OCI-LY7 (cell line): ENCODE results near the gene AFMID.

ENCODE experiments used
- EZH2phosphoT487 ChIP-seq: fragments of 200-600 bp; sonication (generic); IDR thresholded peaks from 2 replicates; pipeline ENCODE4 v1.6.1; 2018; ENCODE audit warnings: low read depth, borderline replicate concordance, mild to moderate bottlenecking, mixed run types, antibody characterized with exemption, low read length, moderate library complexity, mixed read lengths
- TF ChIP-seq, protein P1 (sequence below): fragments of 200-600 bp; sonication (generic); conservative IDR thresholded peaks from 2 replicates; pipeline ENCODE4 v1.5.1; 2014; ENCODE audit warnings: mild to moderate bottlenecking, antibody characterized with exemption, low read length, moderate library complexity, mixed read lengths

DNA sequence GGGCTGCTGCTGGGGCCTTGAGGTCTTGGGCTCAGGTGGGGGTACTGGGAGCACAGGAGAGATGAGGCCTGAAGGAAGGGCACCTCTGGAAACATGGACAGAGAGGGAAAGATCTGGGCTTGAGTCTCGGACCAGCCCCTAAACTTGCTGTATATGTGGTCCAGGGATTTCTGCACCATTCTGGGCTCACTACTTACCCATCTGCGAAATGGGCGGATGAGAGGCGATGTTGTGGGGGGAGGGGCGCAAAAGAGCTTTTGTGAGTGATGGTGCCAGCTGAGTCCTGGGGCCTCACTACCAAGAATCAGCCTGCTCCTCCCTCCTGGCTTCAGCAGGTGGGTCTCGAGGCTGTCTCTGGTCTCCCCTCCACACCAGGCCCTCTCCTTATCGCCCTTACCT is 40.7 kb upstream of the AFMID start:
- TF ChIP-seq, protein P1, sequence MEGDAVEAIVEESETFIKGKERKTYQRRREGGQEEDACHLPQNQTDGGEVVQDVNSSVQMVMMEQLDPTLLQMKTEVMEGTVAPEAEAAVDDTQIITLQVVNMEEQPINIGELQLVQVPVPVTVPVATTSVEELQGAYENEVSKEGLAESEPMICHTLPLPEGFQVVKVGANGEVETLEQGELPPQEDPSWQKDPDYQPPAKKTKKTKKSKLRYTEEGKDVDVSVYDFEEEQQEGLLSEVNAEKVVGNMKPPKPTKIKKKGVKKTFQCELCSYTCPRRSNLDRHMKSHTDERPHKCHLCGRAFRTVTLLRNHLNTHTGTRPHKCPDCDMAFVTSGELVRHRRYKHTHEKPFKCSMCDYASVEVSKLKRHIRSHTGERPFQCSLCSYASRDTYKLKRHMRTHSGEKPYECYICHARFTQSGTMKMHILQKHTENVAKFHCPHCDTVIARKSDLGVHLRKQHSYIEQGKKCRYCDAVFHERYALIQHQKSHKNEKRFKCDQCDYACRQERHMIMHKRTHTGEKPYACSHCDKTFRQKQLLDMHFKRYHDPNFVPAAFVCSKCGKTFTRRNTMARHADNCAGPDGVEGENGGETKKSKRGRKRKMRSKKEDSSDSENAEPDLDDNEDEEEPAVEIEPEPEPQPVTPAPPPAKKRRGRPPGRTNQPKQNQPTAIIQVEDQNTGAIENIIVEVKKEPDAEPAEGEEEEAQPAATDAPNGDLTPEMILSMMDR = no peak
- TF ChIP-seq EZH2phosphoT487 = no peak
